GM18861 (cell line): ENCODE measurements around the gene PLXNB3.

Experiments
- ATAC-seq: cut with Tn5 transposase; IDR thresholded peaks from one replicate; pipeline ENCODE4 v1.9.1; 2021; ENCODE audit not compliant: unreplicated experiment

Gene PLXNB3

DNA sequence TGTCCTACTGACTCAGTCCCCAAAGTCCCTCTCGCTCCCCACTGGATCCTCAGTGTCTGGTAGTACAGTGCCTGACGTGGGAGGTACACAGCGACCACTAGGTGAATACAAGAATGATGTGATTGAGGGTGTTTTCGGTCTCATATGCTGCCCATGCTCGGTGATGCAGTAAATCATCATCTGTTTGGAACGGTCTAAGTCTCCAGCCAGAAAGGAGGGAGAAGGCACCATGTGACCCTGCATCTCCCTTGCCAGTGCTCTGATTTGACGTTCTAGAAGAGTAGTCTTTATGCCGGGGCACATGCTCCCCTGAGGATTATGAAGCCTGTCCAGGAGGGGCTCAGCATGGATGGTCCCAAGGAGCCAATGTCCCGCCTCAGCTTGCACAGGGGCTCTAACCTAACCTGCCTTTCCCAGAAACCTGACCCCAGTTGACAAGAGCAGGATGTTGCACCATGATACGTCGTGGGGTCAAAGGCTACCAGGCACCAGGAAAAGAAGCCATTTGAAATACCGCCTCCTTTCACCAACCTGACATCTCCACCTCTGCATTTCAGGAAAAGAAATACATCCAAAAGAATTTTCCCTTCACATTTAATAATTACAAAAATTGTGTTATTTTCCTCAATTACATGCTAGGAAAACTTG, 13.8 kb upstream of the PLXNB3 start:
- no peak for ATAC-seq

GRCh38 chrX:153755136-153755535, 8.9 kb upstream of the PLXNB3 start:
- ATAC-seq = no peak

GRCh38 chrX:153761863-153762262, 2.2 kb upstream of the PLXNB3 start:
- ATAC-seq = no peak

- no peak for ATAC-seq
These were observed 1.3 kb upstream of the PLXNB3 start for GRCh38 chrX:153762626-153763173.

GRCh38 chrX:153763298-153763932, 634 bp upstream of the PLXNB3 start:
- no peak for ATAC-seq

DNA sequence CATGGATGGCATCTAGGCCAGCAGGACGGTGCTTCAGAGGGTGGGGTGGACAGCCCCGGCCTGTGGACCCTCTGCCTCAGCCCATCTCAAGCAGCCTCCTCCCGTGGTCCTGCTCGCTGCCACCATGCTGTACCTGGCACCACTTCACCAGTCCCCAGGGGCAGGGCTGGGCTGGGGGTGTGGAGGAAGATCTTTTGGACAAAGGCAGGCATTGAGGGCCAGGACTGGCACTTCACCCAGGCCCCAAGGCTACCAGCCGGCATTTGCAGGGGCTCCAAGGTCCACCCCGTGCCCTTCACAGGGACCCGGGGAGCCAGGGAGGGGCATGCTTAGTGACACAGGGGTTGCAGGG, 713 bp downstream of the PLXNB3 start:
- ATAC-seq = no peak

DNA sequence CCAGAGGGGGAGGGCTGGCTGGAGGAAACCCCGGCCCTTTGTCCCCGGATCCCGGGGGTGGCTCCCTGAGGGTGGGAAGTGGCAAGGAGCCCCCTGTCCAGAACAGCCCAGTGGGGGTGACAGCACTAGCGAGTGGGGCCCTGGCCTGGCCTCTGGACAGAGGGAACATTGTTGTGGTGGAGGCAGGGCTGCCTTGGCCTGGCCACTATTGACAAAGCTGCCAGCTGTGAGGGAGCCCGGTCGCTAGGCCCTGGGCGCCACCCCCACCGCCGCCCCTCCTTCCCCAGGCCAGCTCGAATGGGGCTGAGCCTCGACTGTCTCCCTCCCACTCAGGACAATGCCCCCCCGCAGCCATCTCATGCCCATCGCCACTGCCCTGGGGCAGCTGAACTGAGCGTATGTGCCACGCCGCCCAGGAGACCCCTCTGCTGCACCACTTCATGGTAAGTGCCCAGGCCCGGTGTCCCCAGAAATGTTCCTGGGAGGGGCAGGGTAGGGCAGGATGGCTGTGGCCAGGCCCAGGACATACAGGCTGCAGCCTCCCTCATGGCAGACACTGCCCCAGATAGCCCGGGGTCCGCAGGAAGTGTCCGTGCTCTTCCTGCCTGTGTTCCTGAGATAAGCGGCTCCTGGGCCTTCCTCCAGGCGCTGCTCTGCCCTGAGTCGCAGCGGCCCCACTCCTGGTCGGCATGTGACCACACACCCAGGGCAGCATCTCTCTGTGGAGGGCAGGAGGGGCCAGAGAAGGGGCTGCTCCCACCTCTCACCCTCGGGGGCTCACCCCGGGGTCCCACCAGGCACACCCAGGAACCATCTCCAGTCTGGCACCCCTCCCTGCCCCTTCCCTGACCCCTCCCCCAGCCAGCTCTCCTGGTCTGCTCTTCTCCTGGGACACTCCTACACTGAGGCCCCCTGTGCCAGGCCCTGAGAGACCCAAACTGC, 1.4 kb downstream of the PLXNB3 start:
- no peak for ATAC-seq

GRCh38 chrX:153766098-153766817, 2.2 kb downstream of the PLXNB3 start:
- no peak for ATAC-seq

DNA sequence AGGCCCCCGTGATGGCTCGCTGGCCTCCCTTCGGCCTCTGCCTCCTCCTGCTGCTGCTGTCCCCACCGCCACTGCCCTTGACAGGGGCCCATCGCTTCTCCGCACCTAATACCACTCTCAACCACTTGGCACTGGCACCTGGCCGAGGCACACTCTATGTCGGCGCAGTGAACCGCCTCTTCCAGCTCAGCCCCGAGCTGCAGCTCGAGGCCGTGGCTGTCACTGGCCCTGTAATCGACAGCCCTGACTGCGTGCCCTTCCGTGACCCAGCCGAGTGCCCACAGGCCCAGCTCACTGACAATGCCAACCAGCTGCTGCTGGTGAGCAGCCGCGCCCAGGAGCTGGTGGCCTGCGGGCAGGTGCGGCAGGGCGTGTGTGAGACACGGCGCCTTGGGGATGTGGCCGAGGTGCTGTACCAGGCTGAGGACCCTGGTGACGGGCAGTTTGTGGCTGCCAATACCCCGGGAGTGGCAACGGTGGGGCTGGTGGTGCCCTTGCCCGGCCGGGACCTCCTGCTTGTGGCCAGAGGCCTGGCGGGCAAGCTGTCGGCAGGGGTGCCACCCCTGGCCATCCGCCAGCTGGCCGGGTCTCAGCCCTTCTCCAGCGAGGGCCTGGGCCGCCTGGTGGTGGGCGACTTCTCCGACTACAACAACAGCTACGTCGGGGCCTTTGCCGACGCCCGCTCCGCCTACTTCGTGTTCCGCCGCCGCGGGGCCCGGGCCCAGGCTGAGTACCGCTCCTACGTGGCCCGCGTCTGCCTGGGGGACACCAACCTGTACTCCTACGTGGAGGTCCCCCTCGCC, 3.0 kb downstream of the PLXNB3 start:
- no peak for ATAC-seq

- no peak for ATAC-seq
These were observed 3.6 kb downstream of the PLXNB3 start for GRCh38 chrX:153767674-153768055.

- no peak for ATAC-seq
These were observed 4.5 kb downstream of the PLXNB3 start for GRCh38 chrX:153768311-153769157.

- ATAC-seq = no peak
These were observed 5.3 kb downstream of the PLXNB3 start for GRCh38 chrX:153769158-153769864.

DNA sequence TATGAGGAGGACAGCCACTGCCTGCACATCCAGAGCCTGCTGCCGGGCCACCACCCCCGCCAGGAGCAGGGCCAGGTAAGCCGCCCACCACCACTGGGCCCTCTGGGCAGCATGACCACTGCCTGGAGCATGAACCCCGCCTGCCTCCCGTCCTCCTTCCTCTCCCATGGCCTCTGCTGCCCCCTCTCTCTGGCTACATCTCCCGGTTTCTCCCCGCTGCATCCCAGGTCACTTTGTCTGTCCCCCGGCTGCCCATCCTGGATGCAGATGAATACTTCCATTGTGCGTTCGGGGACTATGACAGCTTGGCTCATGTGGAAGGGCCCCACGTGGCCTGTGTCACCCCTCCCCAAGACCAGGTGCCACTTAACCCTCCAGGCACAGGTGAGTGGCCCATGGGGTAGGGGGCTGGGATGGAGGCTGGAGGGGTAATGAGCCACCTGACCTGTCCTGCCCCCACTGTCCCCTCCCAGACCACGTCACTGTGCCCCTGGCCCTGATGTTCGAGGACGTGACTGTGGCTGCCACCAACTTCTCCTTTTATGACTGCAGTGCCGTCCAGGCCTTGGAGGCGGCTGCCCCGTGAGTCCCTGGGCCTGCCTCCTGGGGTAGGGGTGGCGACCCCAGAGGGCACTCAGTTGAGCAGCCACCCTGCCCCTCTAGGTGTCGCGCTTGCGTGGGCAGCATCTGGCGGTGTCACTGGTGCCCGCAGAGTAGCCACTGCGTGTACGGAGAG, 6.0 kb downstream of the PLXNB3 start:
- ATAC-seq = no peak

DNA sequence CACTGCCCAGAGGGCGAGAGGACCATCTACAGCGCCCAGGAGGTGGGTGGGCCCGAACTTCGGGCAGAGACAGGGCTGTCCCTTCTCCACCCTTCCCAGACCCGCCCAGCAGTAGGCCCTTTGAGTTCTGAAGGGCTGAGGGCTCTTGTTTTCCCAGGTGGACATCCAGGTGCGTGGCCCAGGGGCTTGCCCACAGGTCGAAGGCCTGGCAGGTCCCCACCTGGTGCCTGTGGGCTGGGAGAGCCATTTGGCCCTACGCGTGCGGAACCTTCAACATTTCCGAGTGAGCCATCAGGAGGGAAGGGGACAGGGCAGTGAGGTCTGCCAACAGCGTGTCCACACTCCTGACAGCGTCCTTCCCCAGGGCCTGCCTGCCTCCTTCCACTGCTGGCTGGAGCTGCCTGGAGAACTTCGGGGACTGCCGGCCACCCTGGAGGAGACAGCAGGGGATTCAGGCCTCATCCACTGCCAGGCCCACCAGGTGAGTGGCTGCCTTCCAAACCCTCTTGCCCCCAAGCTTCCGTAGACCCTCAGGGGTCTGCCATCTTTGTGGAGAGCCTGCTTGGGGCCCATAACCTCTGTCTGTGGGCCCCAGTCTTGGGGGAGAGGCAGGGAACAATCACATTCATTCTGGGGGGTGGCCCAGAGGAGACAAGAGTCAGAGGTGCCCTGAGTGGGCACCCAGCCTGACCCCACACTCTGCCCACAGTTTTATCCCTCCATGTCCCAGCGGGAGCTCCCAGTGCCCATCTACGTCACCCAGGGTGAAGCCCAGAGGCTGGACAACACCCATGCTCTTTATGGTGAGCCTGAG, 6.8 kb downstream of the PLXNB3 start:
- no peak for ATAC-seq

GRCh38 chrX:153771415-153772315, 7.6 kb downstream of the PLXNB3 start:
- no peak for ATAC-seq
